K562 (cell line): ENCODE results near the gene PPIP5K2. TPM values are rescaled to one million over a fixed set of nuclear protein-coding genes. Genes with fewer than 3 reads are reported as not detected.

ENCODE experiments used
- ATAC-seq: fragments of 200-7000 bp; cut with Tn5 transposase; 3 replicates; pipeline ENCODE4 v1.9.1; 2020; ENCODE audit warnings: moderate library complexity
- BruUV-seq: library from RNA; stranded (reverse); fragments of 400-500 nt; replicated peaks from 2 replicates; lab custom pipeline; 2021; lab: Mats Ljungman, UMichigan
- CTCF ChIA-PET: fragments of 300-600 bp; formaldehyde crosslinking; extraction: SDS; loops from one replicate; lab custom pipeline; 2021; ENCODE audit warnings: low intra/inter-chr PET ratio; lab: Yijun Ruan, JAX
- POLR2A ChIA-PET: fragments of 300-600, 350-650 bp; sonication (Branson Sonifier 250); formaldehyde crosslinking; extraction: SDS; loops from one replicate; lab custom pipeline; 2021; ENCODE audit warnings: antibody characterized with exemption, inconsistent platforms; lab: Yijun Ruan, JAX
- DNase-seq, 4 experiments: peaks; one replicate each; pipeline versions ENCODE4 v3.0.0 to v3.0.0-alpha.2; 2011 to 2018; ENCODE audit warnings: low spot score in 3 of 4, mixed read lengths in 3 of 4; ENCODE audit errors: extremely low read depth in 1 of 4
- FAIRE-seq: peaks from 2 replicates; lab custom pipeline; 2011; peaks lifted over from hg19 to GRCh38; lab: Jason Lieb, UNC
- H2AFZ ChIP-seq: 2 replicates; pipeline ENCODE4 v1.6.0; 2011; ENCODE audit warnings: low read depth, low read length, control low read depth, inconsistent platforms
- H3K27ac ChIP-seq: fragments of 200-600 bp; 3 replicates; pipeline ENCODE4 v1.8.0; 2011; ENCODE audit warnings: low read depth, mild to moderate bottlenecking, control low read depth, inconsistent platforms, low read length, moderate library complexity, mixed read lengths; ENCODE audit errors: extremely low read depth
- H3K27me3 ChIP-seq, 2 experiments: fragments of 300-600 bp in 1 of 2; 2 replicates in 1 of 2; 3 replicates in 1 of 2; pipeline versions ENCODE4 v1.6.0 to v1.8.0; 2011; ENCODE audit warnings: inconsistent platforms in 2 of 2, low read length in 2 of 2, mild to moderate bottlenecking in 1 of 2, mixed read lengths in 1 of 2, moderate library complexity in 1 of 2; ENCODE audit not compliant: control insufficient read depth in 2 of 2, insufficient read depth in 2 of 2
- H3K36me3 ChIP-seq: fragments of 300-600 bp; 3 replicates; pipeline ENCODE4 v1.8.0; 2011; ENCODE audit warnings: mild to moderate bottlenecking, low read length, inconsistent platforms; ENCODE audit not compliant: control insufficient read depth, insufficient read depth
- H3K4me1 ChIP-seq, 2 experiments: fragments of 200-600 bp in 1 of 2; replicated peaks in 1 of 2; 2 replicates in 1 of 2; 3 replicates in 1 of 2; pipeline versions ENCODE4 v1.5.1 to v1.8.0; 2011; ENCODE audit warnings: inconsistent platforms in 2 of 2, low read length in 2 of 2, mild to moderate bottlenecking in 1 of 2, mixed read lengths in 1 of 2, moderate library complexity in 1 of 2; ENCODE audit not compliant: control insufficient read depth in 2 of 2, insufficient read depth in 2 of 2
- H3K4me2 ChIP-seq: 2 replicates; pipeline ENCODE4 v1.6.1; 2011; ENCODE audit warnings: low read length, control low read depth, inconsistent platforms, mixed read lengths; ENCODE audit not compliant: insufficient read depth
- H3K4me3 ChIP-seq: fragments of 200-600 bp; sonication (generic), shearing (Covaris generic); 2 replicates; pipeline ENCODE4 v1.5.1; 2016; ENCODE audit warnings: control low read depth, inconsistent platforms
- H3K79me2 ChIP-seq: fragments of 200-600 bp; 3 replicates; pipeline ENCODE4 v1.8.0; 2011; ENCODE audit warnings: low read length, inconsistent platforms; ENCODE audit not compliant: control insufficient read depth, insufficient read depth
- H3K9ac ChIP-seq, 2 experiments: 2 replicates each; pipeline versions ENCODE4 v1.6.0 to v1.6.1; 2011; ENCODE audit warnings: low read depth in 2 of 2, low read length in 2 of 2, control low read depth in 1 of 2, inconsistent platforms in 1 of 2, mild to moderate bottlenecking in 1 of 2, mixed read lengths in 1 of 2; ENCODE audit not compliant: insufficient read depth in 1 of 2
- H3K9me1 ChIP-seq: one replicate; pipeline ENCODE4 v1.6.0; 2011; ENCODE audit warnings: inconsistent platforms, mild to moderate bottlenecking, low read length, moderate library complexity; ENCODE audit not compliant: control insufficient read depth, insufficient read depth
- H3K9me3 ChIP-seq: replicated peaks from 2 replicates; pipeline ENCODE4 v1.5.1; 2011; ENCODE audit warnings: low read depth, low read length, inconsistent platforms; ENCODE audit not compliant: control insufficient read depth, insufficient read depth
- H4K20me1 ChIP-seq: replicated peaks from 2 replicates; pipeline ENCODE4 v1.6.1; 2011; ENCODE audit warnings: low read length, inconsistent platforms, mixed read lengths; ENCODE audit not compliant: control insufficient read depth, insufficient read depth
- ATF3 ChIP-seq, 2 experiments: fragments of 450-650 bp in 1 of 2; sonication (generic) in 1 of 2; formaldehyde crosslinking in 1 of 2; IDR thresholded peaks in 1 of 2; conservative IDR thresholded peaks in 1 of 2; 2 replicates each; pipeline versions ENCODE4 v1.6.1 to v1.8.1; 2016 to 2023; ENCODE audit warnings: mild to moderate bottlenecking in 2 of 2, moderate library complexity in 2 of 2, inconsistent platforms in 1 of 2, missing genetic modification reagents in 1 of 2
- BACH1 ChIP-seq: fragments of 200-800 bp; sonication (Bioruptor generic); IDR thresholded peaks from 2 replicates; pipeline ENCODE4 v1.6.1; 2016; ENCODE audit warnings: missing genetic modification characterization, missing compliant biosample characterization
- BCL6 ChIP-seq: fragments of 250-450 bp; sonication (Bioruptor Pico); IDR thresholded peaks from 2 replicates; pipeline ENCODE4 v1.4.0; 2020
- BCOR ChIP-seq: fragments of 450-650 bp; IDR thresholded peaks from 2 replicates; pipeline ENCODE4 v1.6.1; 2016
- FOXA3 ChIP-seq, 2 experiments: fragments of 450-650 bp in 1 of 2; sonication (generic) in 1 of 2; formaldehyde crosslinking; IDR thresholded peaks in 1 of 2; conservative IDR thresholded peaks in 1 of 2; 2 replicates each; pipeline versions ENCODE4 v1.4.0 to v1.8.0; 2020 to 2022; ENCODE audit warnings: mild to moderate bottlenecking in 2 of 2, missing genetic modification reagents in 1 of 2
- GTF2A2 ChIP-seq: IDR thresholded peaks from 2 replicates; pipeline ENCODE4 v1.6.1; 2016; ENCODE audit warnings: mild to moderate bottlenecking, missing genetic modification characterization, missing compliant biosample characterization
- HDGF ChIP-seq: fragments of 450-650 bp; IDR thresholded peaks from 2 replicates; pipeline ENCODE4 v1.6.1; 2016
- KDM5B ChIP-seq: fragments of 200-600 bp; sonication (generic); IDR thresholded peaks from 2 replicates; pipeline ENCODE4 v1.6.1; 2012; ENCODE audit warnings: low read depth, mild to moderate bottlenecking, moderate library complexity, low read length, control low read depth, inconsistent platforms; ENCODE audit not compliant: insufficient replicate concordance
- NCOA4 ChIP-seq: fragments of 450-650 bp; IDR thresholded peaks from 2 replicates; pipeline ENCODE4 v1.6.1; 2018; ENCODE audit warnings: mild to moderate bottlenecking; ENCODE audit not compliant: partially characterized antibody
- RAD51 ChIP-seq: fragments of 450-650 bp; IDR thresholded peaks from 2 replicates; pipeline ENCODE4 v1.7.1; 2016; ENCODE audit warnings: low read depth, mild to moderate bottlenecking, borderline replicate concordance
- RBM17 ChIP-seq: fragments of 200-400 bp; formaldehyde crosslinking; IDR thresholded peaks from 2 replicates; pipeline ENCODE4 v1.6.1; 2017; ENCODE audit warnings: low read depth, mild to moderate bottlenecking, low read length, borderline replicate concordance
- SMC3 ChIP-seq: conservative IDR thresholded peaks from 2 replicates; pipeline ENCODE4 v1.6.1; 2011; ENCODE audit warnings: low read depth, low read length, improper control_type of control experiment; ENCODE audit not compliant: insufficient read depth
- ZBTB34 ChIP-seq: fragments of 250-450 bp; sonication (Bioruptor Pico); IDR thresholded peaks from 2 replicates; pipeline ENCODE4 v1.8.0; 2021; ENCODE audit warnings: mild to moderate bottlenecking, moderate library complexity
- ZNF121 ChIP-seq: sonication (generic); formaldehyde crosslinking; conservative IDR thresholded peaks from 2 replicates; pipeline ENCODE4 v1.8.0; 2022; ENCODE audit warnings: missing genetic modification reagents
- WGBS: fragments of 100-300 bp; shearing (Covaris generic); methylation state at CpG from one replicate; pipeline ENCODE4 v1.1.6; 2016; ENCODE audit warnings: low coverage, mixed read lengths; ENCODE audit not compliant: insufficient coverage; ENCODE audit errors: missing lambda C conversion rate; 5-methylcytosine and 5-hydroxymethylcytosine counted together
- in situ Hi-C: fragments of 300-500 bp; cut with MboI; formaldehyde crosslinking; loops from 4 replicates; pipeline ENCODE4 v1.15.0; 2018; ENCODE audit warnings: inconsistent platforms, mixed read lengths
- intact Hi-C: fragments of 100-400 bp; cut with micrococcal nuclease; formaldehyde crosslinking; loops from 2 replicates; pipeline ENCODE4 v1.14.2; 2022
- polyA plus RNA-seq, 8 experiments: library from polyadenylated mRNA; depleted of rRNA in 4 of 8; stranded (reverse) in 5 of 8; unstranded in 3 of 8; fragments of >200 nt; fragmentation: Nextera tagmentation in 2 of 8; fragmentation: Illumina TruSeq in 1 of 8; extraction: Ambion mirVana in 2 of 8; extraction: Trizol in 1 of 8; gene quantifications; 2 replicates each; pipeline versions ENCODE4 v1.2.1 to v1.2.3, GENCODE V29; 2011 to 2014; ENCODE audit warnings: inconsistent platforms in 1 of 8, missing spikeins in 1 of 8
- total RNA-seq, 7 experiments: library from RNA; depleted of rRNA in 6 of 7; stranded (reverse); fragments of >200 nt in 6 of 7; fragmentation: Illumina TruSeq in 2 of 7; extraction: Trizol in 2 of 7; gene quantifications; 2 replicates each; pipeline versions ENCODE4 v1.2.1 to v1.2.3, GENCODE V29; 2011 to 2021; ENCODE audit warnings: low replicate concordance in 1 of 7
- TF ChIP-seq, protein P1 (sequence below): fragments of 450-650 bp; IDR thresholded peaks from one replicate; pipeline ENCODE4 v1.6.1; 2018; ENCODE audit warnings: mild to moderate bottlenecking, moderate library complexity; ENCODE audit not compliant: partially characterized antibody
- TF ChIP-seq, protein P2 (sequence below): fragments of 250-450 bp; sonication (Bioruptor Pico); IDR thresholded peaks from 2 replicates; pipeline ENCODE4 v1.4.0; 2020; ENCODE audit warnings: mild to moderate bottlenecking, moderate library complexity

The PPIP5K2 gene
- total and polyA plus RNA-seq, 9 of the 15 experiments (the other 6 are each of a cell fraction or from before 2014, with no cell fraction given): 39.4 to 150 (median 99.1) TPM

GRCh38 chr5:103093727-103094126 is 26.4 kb upstream of the PPIP5K2 start:
- ChIA-PET POLR2A (interaction anchor here (1.7 kb wide), 1 partner anchor 15 kb away, joined by 5 read pairs; no protein-coding TSS in a partner anchor), CTCF (interaction anchor here (0.7 kb wide), 1 partner anchor 546 kb away, joined by 3 read pairs; no protein-coding TSS in a partner anchor)
- WGBS: 33% methylated on average over 1 of the region's 1 CpG
- no TSS peak for BruUV-seq
- no peaks in the 10 kb centered on the region for H4K20me1 ChIP-seq
- H3K9ac ChIP-seq: no peak overlapping the region
- no peak overlapping the region for H3K27ac ChIP-seq
- no peaks in the 10 kb centered on the region; the same call in 2 of the 3 replicates for H3K36me3 ChIP-seq
- H3K9me3 ChIP-seq: no peaks in the 10 kb centered on the region
- H3K27me3 ChIP-seq: no peaks in the 10 kb centered on the region
- H3K9me1 ChIP-seq: no peaks in the 10 kb centered on the region
- no peak for DNase-seq
- peaks cover 0 to 10% of the 10 kb centered on the region in 2 experiments; a peak in 2 of 5 replicates for H3K4me1 ChIP-seq
- 0 out of 3 replicates have a peak, but pooled peaks have one; percentile 13 for ATAC-seq
- peak; percentile 42 for FAIRE-seq
- H2AFZ ChIP-seq: no peak overlapping the region
- intact Hi-C loops: no loop called here
- no peak overlapping the region for H3K4me2 ChIP-seq
- H3K79me2 ChIP-seq: no peaks in the 10 kb centered on the region
- no peak overlapping the region for H3K4me3 ChIP-seq
- in situ Hi-C loops: no loop called here
- TF ChIP-seq BCOR (no peak), GTF2A2 (no peak), BCL6 (no peak), KDM5B (no peak), RBM17 (no peak), NCOA4 (no peak), ATF3 (IDR thresholded peaks at IDR 0.05) (no peak), ATF3 (CRISPR knock-in tag; conservative IDR thresholded peaks at IDR 0.05) (no peak), RAD51 (no peak), ZNF121 (CRISPR knock-in tag) (no peak), ZBTB34 (CRISPR knock-in tag) (no peak), BACH1 (no peak), HDGF (no peak), FOXA3 (CRISPR knock-in tag; conservative IDR thresholded peaks at IDR 0.05 in 1 of 2, IDR thresholded peaks at IDR 0.05 in 1 of 2) (no peak), SMC3 (no peak)
- TF ChIP-seq, protein P1, sequence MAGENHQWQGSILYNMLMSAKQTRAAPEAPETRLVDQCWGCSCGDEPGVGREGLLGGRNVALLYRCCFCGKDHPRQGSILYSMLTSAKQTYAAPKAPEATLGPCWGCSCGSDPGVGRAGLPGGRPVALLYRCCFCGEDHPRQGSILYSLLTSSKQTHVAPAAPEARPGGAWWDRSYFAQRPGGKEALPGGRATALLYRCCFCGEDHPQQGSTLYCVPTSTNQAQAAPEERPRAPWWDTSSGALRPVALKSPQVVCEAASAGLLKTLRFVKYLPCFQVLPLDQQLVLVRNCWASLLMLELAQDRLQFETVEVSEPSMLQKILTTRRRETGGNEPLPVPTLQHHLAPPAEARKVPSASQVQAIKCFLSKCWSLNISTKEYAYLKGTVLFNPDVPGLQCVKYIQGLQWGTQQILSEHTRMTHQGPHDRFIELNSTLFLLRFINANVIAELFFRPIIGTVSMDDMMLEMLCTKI: no peak
- TF ChIP-seq, protein P2, sequence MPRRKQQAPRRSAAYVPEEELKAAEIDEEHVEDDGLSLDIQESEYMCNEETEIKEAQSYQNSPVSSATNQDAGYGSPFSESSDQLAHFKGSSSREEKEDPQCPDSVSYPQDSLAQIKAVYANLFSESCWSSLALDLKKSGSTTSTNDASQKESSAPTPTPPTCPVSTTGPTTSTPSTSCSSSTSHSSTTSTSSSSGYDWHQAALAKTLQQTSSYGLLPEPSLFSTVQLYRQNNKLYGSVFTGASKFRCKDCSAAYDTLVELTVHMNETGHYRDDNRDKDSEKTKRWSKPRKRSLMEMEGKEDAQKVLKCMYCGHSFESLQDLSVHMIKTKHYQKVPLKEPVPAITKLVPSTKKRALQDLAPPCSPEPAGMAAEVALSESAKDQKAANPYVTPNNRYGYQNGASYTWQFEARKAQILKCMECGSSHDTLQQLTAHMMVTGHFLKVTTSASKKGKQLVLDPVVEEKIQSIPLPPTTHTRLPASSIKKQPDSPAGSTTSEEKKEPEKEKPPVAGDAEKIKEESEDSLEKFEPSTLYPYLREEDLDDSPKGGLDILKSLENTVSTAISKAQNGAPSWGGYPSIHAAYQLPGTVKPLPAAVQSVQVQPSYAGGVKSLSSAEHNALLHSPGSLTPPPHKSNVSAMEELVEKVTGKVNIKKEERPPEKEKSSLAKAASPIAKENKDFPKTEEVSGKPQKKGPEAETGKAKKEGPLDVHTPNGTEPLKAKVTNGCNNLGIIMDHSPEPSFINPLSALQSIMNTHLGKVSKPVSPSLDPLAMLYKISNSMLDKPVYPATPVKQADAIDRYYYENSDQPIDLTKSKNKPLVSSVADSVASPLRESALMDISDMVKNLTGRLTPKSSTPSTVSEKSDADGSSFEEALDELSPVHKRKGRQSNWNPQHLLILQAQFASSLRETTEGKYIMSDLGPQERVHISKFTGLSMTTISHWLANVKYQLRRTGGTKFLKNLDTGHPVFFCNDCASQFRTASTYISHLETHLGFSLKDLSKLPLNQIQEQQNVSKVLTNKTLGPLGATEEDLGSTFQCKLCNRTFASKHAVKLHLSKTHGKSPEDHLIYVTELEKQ: no peak
